GM13976 (cell line): ENCODE measurements around the gene KBTBD3.

Experiments used
- DNase-seq: peaks from one replicate; pipeline ENCODE4 v3.0.0; 2012; ENCODE audit warnings: low spot score
- in situ Hi-C: fragments of 300-500 bp; cut with MboI; formaldehyde crosslinking; loops from one replicate; pipeline ENCODE4 v1.12.0; 2022; ENCODE audit warnings: low sequenced_read_pairs, mixed read lengths, inconsistent platforms; ENCODE audit not compliant: unreplicated experiment
- TF ChIP-seq, protein P1 (sequence below): IDR thresholded peaks from 2 replicates; pipeline ENCODE4 v1.5.1; 2012; ENCODE audit warnings: borderline replicate concordance, mild to moderate bottlenecking; ENCODE audit not compliant: insufficient read depth; ENCODE audit errors: extremely low read depth, missing control alignments, control extremely low read depth

The KBTBD3 gene

DNA sequence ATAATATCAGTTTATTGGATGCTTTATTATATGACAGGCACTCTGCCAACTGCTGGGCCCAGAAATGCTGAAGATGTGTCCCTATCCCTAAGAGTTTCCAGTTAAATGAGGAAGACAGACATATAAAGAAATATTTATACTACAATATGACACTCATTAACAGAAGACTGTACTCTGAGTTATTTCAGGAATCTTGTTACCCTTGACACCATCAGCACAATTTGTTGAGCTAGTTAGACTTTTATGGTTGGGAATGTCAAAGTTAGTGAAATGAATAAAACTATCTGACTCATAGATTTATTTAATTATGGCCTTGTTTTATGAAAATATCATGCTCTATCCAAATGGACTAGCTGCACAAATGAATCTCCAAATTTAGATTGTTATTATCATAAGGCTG lies 29.5 kb downstream of the KBTBD3 start:
- TF ChIP-seq, protein P1, sequence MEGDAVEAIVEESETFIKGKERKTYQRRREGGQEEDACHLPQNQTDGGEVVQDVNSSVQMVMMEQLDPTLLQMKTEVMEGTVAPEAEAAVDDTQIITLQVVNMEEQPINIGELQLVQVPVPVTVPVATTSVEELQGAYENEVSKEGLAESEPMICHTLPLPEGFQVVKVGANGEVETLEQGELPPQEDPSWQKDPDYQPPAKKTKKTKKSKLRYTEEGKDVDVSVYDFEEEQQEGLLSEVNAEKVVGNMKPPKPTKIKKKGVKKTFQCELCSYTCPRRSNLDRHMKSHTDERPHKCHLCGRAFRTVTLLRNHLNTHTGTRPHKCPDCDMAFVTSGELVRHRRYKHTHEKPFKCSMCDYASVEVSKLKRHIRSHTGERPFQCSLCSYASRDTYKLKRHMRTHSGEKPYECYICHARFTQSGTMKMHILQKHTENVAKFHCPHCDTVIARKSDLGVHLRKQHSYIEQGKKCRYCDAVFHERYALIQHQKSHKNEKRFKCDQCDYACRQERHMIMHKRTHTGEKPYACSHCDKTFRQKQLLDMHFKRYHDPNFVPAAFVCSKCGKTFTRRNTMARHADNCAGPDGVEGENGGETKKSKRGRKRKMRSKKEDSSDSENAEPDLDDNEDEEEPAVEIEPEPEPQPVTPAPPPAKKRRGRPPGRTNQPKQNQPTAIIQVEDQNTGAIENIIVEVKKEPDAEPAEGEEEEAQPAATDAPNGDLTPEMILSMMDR, result no peak
- no peak for DNase-seq
- in situ Hi-C loops, result no loop called here

DNA sequence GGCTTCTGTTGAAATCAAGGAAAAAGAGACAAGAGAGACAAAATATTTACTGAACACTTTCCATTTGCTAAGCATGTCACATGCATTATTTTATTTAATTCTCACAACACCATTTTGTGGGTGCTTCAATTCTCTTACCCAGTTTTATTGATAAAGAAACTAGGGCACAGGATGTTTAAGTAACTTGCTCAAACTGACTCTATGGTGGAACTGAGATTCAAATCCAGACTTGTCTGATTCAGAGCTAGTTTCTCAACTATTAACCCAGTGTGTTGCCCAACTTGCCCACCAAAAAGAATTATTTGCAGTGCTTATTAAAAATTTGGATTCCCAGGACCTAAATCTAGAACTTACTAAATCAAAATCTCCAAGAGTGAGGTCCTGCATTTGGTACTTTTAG lies 33.6 kb downstream of the KBTBD3 start:
- in situ Hi-C loops, result no loop called here
- DNase-seq, result no peak
- TF ChIP-seq, protein P1, result no peak

DNA sequence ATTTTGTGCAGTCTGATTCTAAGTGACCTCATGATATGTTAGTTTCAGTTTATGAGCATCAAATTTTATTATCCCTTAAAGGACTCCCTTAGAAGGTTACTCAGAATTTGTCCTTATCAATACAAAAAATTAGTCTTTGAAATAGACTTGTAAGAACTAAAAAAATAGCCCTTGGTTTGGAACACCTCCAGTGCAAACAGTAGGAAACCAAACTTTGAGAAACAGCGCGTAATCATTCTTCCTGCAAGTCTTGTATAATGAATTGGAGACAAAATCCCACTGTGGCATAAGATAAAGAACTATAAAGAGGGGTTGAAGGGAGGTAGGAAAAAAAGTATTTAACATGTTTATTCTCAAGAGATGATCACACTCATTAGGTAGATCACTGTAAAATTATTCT lies 44.3 kb downstream of the KBTBD3 start:
- no peak for DNase-seq
- TF ChIP-seq, protein P1, result no peak
- in situ Hi-C loops, result no loop called here

DNA sequence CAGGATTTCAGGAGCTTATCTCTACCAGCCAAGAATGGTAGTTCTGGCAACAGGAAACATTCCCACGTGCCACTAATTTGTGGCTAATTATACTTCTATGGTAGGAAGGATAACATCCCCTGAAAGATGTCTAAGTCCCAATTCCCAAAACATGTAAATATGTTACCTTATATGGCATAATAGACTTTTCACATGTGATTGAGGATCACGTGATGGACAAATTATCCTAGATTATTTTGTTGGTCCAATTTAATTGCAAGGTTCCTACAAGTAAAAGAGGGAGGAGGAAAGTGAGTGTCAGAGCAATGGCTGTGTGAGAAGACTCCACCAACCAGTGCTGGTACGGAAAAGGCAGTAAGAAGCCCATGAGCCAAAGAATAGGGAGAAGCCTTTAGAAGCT lies 45.2 kb downstream of the KBTBD3 start:
- TF ChIP-seq, protein P1, result no peak
- in situ Hi-C loops, result no loop called here
- DNase-seq, result no peak

DNA sequence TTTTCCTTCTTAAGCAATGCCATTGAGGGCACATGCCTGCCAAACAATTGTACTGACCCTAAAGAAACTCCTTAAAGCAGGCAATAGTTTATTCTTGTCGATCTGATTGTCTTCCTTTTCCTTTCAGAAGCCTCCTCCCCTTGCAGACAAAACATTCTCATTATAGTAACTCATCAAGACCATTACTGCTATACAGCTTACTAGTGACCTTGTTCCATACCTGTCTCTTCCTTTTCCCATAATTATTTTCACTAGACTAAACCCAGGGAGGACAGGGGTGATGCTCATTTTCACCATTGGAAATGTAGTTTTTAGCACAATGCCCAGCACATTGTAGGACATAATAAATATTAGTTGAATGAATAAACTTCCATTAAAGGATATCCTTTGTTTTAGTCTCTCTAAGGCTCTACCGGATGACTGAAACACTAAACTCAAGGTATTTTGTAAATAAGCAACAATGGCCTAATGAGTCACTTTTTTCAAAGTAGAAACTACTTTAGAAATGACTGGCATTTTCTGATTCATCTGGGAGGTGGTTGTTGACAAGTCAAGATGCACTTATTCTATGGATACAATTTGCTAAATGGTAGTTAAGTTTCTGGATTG lies 45.8 kb downstream of the KBTBD3 start:
- TF ChIP-seq, protein P1, result no peak
- DNase-seq, result no peak
- in situ Hi-C loops, result no loop called here

DNA sequence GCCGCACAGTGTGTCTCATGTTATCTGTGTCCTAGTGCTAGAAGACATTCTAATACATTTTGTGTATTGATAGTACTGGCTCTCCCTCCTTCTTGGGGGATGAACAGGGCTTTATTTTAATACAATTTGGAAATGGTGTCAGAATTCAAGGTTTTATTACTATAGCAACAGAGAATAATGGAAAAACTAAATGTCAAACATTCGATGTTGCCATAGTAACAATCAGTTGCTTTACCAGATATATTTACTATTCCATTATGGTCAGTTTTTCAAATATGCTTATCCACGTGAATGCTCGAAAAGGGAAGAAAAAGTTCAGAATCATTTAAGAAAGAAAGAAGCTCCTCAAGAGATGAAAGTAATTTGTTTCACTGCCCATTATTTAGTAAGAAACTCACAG lies 46.5 kb downstream of the KBTBD3 start:
- no peak for DNase-seq
- TF ChIP-seq, protein P1, result no peak
- in situ Hi-C loops, result no loop called here
